ENCODE results near the gene FAM13B.

The FAM13B gene

GRCh38 chr5:138022912-138023311, 10.0 kb downstream of the FAM13B start:
- no peak for TF ChIP-seq CTCF (IDR thresholded peaks at IDR 0.05)
- H3K27ac ChIP-seq: no peak overlapping the region
- DNase-seq (ENCODE audit: low spot score): no peak

GRCh38 chr5:138021771-138022170, 11.1 kb downstream of the FAM13B start:
- DNase-seq (ENCODE audit: low spot score): no peak
- TF ChIP-seq CTCF (IDR thresholded peaks at IDR 0.05): no peak
- no peak overlapping the region for H3K27ac ChIP-seq
- no peak overlapping the region for H3K4me3 ChIP-seq

More at GRCh38 chr5:138022912-138023311, 10.0 kb downstream of the FAM13B start:
- no peak overlapping the region for H3K4me3 ChIP-seq

- H3K27ac ChIP-seq: no peak overlapping the region
- DNase-seq (ENCODE audit: low spot score): no peak
- no peak for TF ChIP-seq CTCF (IDR thresholded peaks at IDR 0.05)
- no peak overlapping the region for H3K4me3 ChIP-seq
Measured at GRCh38 chr5:138018849-138019248, 14.0 kb downstream of the FAM13B start.

GRCh38 chr5:138015916-138016315, 17.0 kb downstream of the FAM13B start:
- H3K27ac ChIP-seq: no peak overlapping the region
- DNase-seq (ENCODE audit: low spot score): no peak
- H3K4me3 ChIP-seq: no peak overlapping the region
- TF ChIP-seq CTCF (IDR thresholded peaks at IDR 0.05): no peak

GRCh38 chr5:138011991-138012390, 20.9 kb downstream of the FAM13B start:
- TF ChIP-seq CTCF (IDR thresholded peaks at IDR 0.05): no peak
- H3K4me3 ChIP-seq: no peak overlapping the region
- DNase-seq (ENCODE audit: low spot score): no peak
- no peak overlapping the region for H3K27ac ChIP-seq

- peak overlapping the region in 1 of 2 donors; percentile 35 for H3K27ac ChIP-seq
- H3K4me3 ChIP-seq: no peak overlapping the region
- no peak for DNase-seq (ENCODE audit: low spot score)
- TF ChIP-seq CTCF (IDR thresholded peaks at IDR 0.05): no peak
Measured at GRCh38 chr5:138000102-138000723, 32.7 kb downstream of the FAM13B start.

- H3K27ac ChIP-seq: no peak overlapping the region
- H3K4me3 ChIP-seq: no peak overlapping the region
- no peak for TF ChIP-seq CTCF (IDR thresholded peaks at IDR 0.05)
- no peak for DNase-seq (ENCODE audit: low spot score)
Measured at GRCh38 chr5:137997726-137998213, 35.1 kb downstream of the FAM13B start.

All from coronary artery (tissue), 2 donors.